Vagina (tissue), 2 donors: ENCODE measurements around the gene CACTIN.

ENCODE experiments used
- POLR2A ChIP-seq, 2 donors: fragments of 450-650 bp; IDR thresholded peaks; one replicate each; pipeline ENCODE4 v1.6.1; 2017; ENCODE audit warnings: antibody characterized with exemption in 2 of 2, mild to moderate bottlenecking in 2 of 2, moderate library complexity in 2 of 2
- POLR2AphosphoS5 ChIP-seq, 2 donors: sonication (generic); formaldehyde crosslinking; IDR thresholded peaks; one replicate each; pipeline ENCODE4 v1.9.0; 2017; ENCODE audit warnings: antibody characterized with exemption in 2 of 2, mild to moderate bottlenecking in 2 of 2, low read depth in 1 of 2; ENCODE audit not compliant: insufficient read depth in 1 of 2
- TF ChIP-seq, protein P1 (sequence below), 3 experiments: fragments of 450-650 bp in 2 of 3; fragments of 200-600 bp in 1 of 3; sonication (generic) in 1 of 3; IDR thresholded peaks; one replicate each; pipeline ENCODE4 v1.5.1; 2017 to 2019; ENCODE audit warnings: antibody characterized with exemption in 3 of 3, mild to moderate bottlenecking in 2 of 3, moderate library complexity in 2 of 3

DNA sequence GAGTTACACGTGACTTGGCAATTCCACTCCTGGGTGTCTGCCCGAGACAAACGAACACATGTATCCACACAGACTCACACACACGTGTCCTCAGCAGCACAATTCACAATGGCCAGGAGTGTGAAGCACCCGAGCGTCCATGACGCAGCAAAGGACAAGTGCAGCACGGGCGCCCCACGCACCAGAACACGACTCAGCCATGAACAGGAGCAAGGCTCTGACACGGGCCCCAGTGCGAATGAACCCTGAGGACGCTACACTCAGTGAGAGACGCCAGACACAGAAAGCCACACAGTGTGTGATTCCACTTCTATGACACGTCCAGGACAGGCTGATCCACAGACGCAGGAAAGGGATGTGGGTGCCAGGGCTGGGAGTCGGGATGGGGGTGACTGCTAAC lies 37.2 kb upstream of the CACTIN start:
- TF ChIP-seq, protein P1, sequence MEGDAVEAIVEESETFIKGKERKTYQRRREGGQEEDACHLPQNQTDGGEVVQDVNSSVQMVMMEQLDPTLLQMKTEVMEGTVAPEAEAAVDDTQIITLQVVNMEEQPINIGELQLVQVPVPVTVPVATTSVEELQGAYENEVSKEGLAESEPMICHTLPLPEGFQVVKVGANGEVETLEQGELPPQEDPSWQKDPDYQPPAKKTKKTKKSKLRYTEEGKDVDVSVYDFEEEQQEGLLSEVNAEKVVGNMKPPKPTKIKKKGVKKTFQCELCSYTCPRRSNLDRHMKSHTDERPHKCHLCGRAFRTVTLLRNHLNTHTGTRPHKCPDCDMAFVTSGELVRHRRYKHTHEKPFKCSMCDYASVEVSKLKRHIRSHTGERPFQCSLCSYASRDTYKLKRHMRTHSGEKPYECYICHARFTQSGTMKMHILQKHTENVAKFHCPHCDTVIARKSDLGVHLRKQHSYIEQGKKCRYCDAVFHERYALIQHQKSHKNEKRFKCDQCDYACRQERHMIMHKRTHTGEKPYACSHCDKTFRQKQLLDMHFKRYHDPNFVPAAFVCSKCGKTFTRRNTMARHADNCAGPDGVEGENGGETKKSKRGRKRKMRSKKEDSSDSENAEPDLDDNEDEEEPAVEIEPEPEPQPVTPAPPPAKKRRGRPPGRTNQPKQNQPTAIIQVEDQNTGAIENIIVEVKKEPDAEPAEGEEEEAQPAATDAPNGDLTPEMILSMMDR (IDR thresholded peaks at IDR 0.05) = no peak
- TF ChIP-seq POLR2AphosphoS5 (IDR thresholded peaks at IDR 0.05; ENCODE audit: insufficient read depth in 1 of 2, low read depth in 1 of 2) (no peak), POLR2A (IDR thresholded peaks at IDR 0.05) (no peak)
